ENCODE results near the gene UNCX. TPM values are rescaled to one million over a fixed set of nuclear protein-coding genes. Genes with fewer than 3 reads are reported as not detected.

UNCX gene
- total RNA-seq, 1 donor from 2014 or later = 1.7 TPM

- DNase-seq (ENCODE audit: low read depth) = no peak
- H3K4me3 ChIP-seq (ENCODE audit: low read depth, low read length) = no peak overlapping the region
- no peak for TF ChIP-seq CTCF (conservative IDR thresholded peaks at IDR 0.05; ENCODE audit: low read depth, low read length)
These were observed 7.3 kb downstream of the UNCX start for GRCh38 chr7:1239803-1240516.

GRCh38 chr7:1240517-1241257 lies 8.0 kb downstream of the UNCX start:
- no peak overlapping the region for H3K4me3 ChIP-seq (ENCODE audit: low read depth, low read length)
- DNase-seq (ENCODE audit: low read depth) = no peak
- no peak for TF ChIP-seq CTCF (conservative IDR thresholded peaks at IDR 0.05; ENCODE audit: low read depth, low read length)

GRCh38 chr7:1241258-1241602 lies 8.6 kb downstream of the UNCX start:
- TF ChIP-seq CTCF (conservative IDR thresholded peaks at IDR 0.05; ENCODE audit: low read depth, low read length) = no peak
- H3K4me3 ChIP-seq (ENCODE audit: low read depth, low read length) = no peak overlapping the region
- DNase-seq (ENCODE audit: low read depth) = no peak

- TF ChIP-seq CTCF (conservative IDR thresholded peaks at IDR 0.05; ENCODE audit: low read depth, low read length) = no peak
- DNase-seq (ENCODE audit: low read depth) = no peak
- no peak overlapping the region for H3K4me3 ChIP-seq (ENCODE audit: low read depth, low read length)
These were observed 9.1 kb downstream of the UNCX start for GRCh38 chr7:1241603-1242255.

GRCh38 chr7:1242256-1242605 lies 9.6 kb downstream of the UNCX start:
- DNase-seq (ENCODE audit: low read depth) = no peak
- H3K4me3 ChIP-seq (ENCODE audit: low read depth, low read length) = no peak overlapping the region
- TF ChIP-seq CTCF (conservative IDR thresholded peaks at IDR 0.05; ENCODE audit: low read depth, low read length) = no peak

- TF ChIP-seq CTCF (conservative IDR thresholded peaks at IDR 0.05; ENCODE audit: low read depth, low read length) = no peak
- H3K4me3 ChIP-seq (ENCODE audit: low read depth, low read length) = no peak overlapping the region
- no peak for DNase-seq (ENCODE audit: low read depth)
These were observed 10.1 kb downstream of the UNCX start for GRCh38 chr7:1242606-1243289.

Measured in epithelial cell of proximal tubule (primary cell).